ENCODE measurements around the gene GRAMD2B. TPM values are rescaled to one million over a fixed set of nuclear protein-coding genes. Genes with fewer than 3 reads are reported as not detected.

Gene GRAMD2B
- total RNA-seq, 1 experiment from 2014 or later, result 4.1 TPM

- TF ChIP-seq SIN3A (IDR thresholded peaks at IDR 0.05; ENCODE audit: borderline replicate concordance, insufficient read depth, low read depth, low read length) (no peak), CTCF (IDR thresholded peaks at IDR 0.05) (no peak), TCF7L2 (IDR thresholded peaks at IDR 0.05; ENCODE audit: low read depth, low read length) (no peak)
- TF ChIP-seq, protein P1, sequence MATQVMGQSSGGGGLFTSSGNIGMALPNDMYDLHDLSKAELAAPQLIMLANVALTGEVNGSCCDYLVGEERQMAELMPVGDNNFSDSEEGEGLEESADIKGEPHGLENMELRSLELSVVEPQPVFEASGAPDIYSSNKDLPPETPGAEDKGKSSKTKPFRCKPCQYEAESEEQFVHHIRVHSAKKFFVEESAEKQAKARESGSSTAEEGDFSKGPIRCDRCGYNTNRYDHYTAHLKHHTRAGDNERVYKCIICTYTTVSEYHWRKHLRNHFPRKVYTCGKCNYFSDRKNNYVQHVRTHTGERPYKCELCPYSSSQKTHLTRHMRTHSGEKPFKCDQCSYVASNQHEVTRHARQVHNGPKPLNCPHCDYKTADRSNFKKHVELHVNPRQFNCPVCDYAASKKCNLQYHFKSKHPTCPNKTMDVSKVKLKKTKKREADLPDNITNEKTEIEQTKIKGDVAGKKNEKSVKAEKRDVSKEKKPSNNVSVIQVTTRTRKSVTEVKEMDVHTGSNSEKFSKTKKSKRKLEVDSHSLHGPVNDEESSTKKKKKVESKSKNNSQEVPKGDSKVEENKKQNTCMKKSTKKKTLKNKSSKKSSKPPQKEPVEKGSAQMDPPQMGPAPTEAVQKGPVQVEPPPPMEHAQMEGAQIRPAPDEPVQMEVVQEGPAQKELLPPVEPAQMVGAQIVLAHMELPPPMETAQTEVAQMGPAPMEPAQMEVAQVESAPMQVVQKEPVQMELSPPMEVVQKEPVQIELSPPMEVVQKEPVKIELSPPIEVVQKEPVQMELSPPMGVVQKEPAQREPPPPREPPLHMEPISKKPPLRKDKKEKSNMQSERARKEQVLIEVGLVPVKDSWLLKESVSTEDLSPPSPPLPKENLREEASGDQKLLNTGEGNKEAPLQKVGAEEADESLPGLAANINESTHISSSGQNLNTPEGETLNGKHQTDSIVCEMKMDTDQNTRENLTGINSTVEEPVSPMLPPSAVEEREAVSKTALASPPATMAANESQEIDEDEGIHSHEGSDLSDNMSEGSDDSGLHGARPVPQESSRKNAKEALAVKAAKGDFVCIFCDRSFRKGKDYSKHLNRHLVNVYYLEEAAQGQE (IDR thresholded peaks at IDR 0.05; ENCODE audit: insufficient read depth in 1 of 2, low read depth in 2 of 2, low read length in 1 of 2), result no peak
- BruUV-seq (replicated peaks), result no TSS peak
- no peaks in the 10 kb centered on the region for H3K9me3 ChIP-seq (ENCODE audit: control insufficient read depth, insufficient read depth, low read depth, low read length)
- CTCF ChIA-PET, result no interaction called here
- DNase-seq (ENCODE audit: low read depth, low spot score) (no peak), ATAC-seq (no peak)
- H3K27me3 ChIP-seq (ENCODE audit: control insufficient read depth, insufficient read depth, low read length), result no peaks in the 10 kb centered on the region
- no peaks in the 10 kb centered on the region for H3K36me3 ChIP-seq (ENCODE audit: control insufficient read depth, insufficient read depth, low read length)
- in situ Hi-C loops (cut with HindIII; ENCODE audit: low pct_unique_long_range_greater_than_20kb, low sequenced_read_pairs) (no loop called here), intact Hi-C loops (cut with micrococcal nuclease; ENCODE audit: unreplicated experiment) (no loop called here)
- no peak overlapping the region for H3K4me3 ChIP-seq (ENCODE audit: low read depth in 2 of 2, low read length in 2 of 2)
- POLR2A ChIA-PET, result interaction anchor here (0.6 kb wide), 1 partner anchor 140 kb away, joined by 4 read pairs; no protein-coding TSS in a partner anchor
- H3K27ac ChIP-seq (ENCODE audit: low read length), result no peak overlapping the region
- H3K4me1 ChIP-seq (ENCODE audit: control insufficient read depth, insufficient read depth, low read length), result no peaks in the 10 kb centered on the region
Observed at GRCh38 chr5:126417178-126417577, 6.0 kb upstream of the GRAMD2B start.

DNA sequence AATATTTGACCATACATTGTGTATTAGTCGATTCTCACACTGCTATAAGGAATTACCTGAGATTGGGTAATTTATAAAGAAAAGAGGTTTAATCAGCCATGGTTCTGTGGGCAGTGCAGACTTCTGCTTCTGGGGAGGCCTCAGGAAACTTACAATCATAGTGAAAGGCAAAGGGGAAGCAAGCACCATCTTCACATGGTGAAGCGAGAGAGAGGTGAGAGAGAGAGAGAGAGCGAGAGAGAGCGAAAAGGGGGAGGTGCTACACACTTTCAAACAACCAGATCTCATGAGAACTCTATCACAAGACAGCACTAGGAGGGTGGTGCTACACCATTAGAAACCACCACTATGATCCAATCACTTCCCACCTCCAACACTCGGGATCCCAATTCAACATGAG, 4.1 kb upstream of the GRAMD2B start:
- ChIA-PET CTCF (no interaction called here), POLR2A (no interaction called here)
- no peak for TF ChIP-seq TCF7L2 (IDR thresholded peaks at IDR 0.05; ENCODE audit: low read depth, low read length)
- TF ChIP-seq, protein P1 (IDR thresholded peaks at IDR 0.05; ENCODE audit: insufficient read depth in 1 of 2, low read depth in 2 of 2, low read length in 1 of 2), result no peak
- no peak for TF ChIP-seq SIN3A (IDR thresholded peaks at IDR 0.05; ENCODE audit: borderline replicate concordance, insufficient read depth, low read depth, low read length)
- TF ChIP-seq CTCF (IDR thresholded peaks at IDR 0.05), result no peak
- no peak for TF ChIP-seq POLR2AphosphoS5 (IDR thresholded peaks at IDR 0.05; ENCODE audit: low read depth, low read length)
- ATAC-seq (no peak), DNase-seq (ENCODE audit: low read depth, low spot score) (no peak)
- H3K9me3 ChIP-seq (ENCODE audit: control insufficient read depth, insufficient read depth, low read depth, low read length), result no peaks in the 10 kb centered on the region
- no peak overlapping the region for H3K27ac ChIP-seq (ENCODE audit: low read length)
- no peak overlapping the region for H3K4me3 ChIP-seq (ENCODE audit: low read depth in 2 of 2, low read length in 2 of 2)
- H3K4me1 ChIP-seq (ENCODE audit: control insufficient read depth, insufficient read depth, low read length), result no peaks in the 10 kb centered on the region
- no peaks in the 10 kb centered on the region for H3K36me3 ChIP-seq (ENCODE audit: control insufficient read depth, insufficient read depth, low read length)
- in situ Hi-C loops (cut with HindIII; ENCODE audit: low pct_unique_long_range_greater_than_20kb, low sequenced_read_pairs) (no loop called here), intact Hi-C loops (cut with micrococcal nuclease; ENCODE audit: unreplicated experiment) (no loop called here)
- no peaks in the 10 kb centered on the region for H3K27me3 ChIP-seq (ENCODE audit: control insufficient read depth, insufficient read depth, low read length)
- no TSS peak for BruUV-seq (replicated peaks)
